ENCODE data around the gene PCCA. TPM values are rescaled to one million over a fixed set of nuclear protein-coding genes. Genes with fewer than 3 reads are reported as not detected.

Gene PCCA
- total and polyA plus RNA-seq, 2 donors (not counting 3 experiments of a cell fraction or from before 2014, with no cell fraction given): 5.7 to 20.2 TPM

DNA sequence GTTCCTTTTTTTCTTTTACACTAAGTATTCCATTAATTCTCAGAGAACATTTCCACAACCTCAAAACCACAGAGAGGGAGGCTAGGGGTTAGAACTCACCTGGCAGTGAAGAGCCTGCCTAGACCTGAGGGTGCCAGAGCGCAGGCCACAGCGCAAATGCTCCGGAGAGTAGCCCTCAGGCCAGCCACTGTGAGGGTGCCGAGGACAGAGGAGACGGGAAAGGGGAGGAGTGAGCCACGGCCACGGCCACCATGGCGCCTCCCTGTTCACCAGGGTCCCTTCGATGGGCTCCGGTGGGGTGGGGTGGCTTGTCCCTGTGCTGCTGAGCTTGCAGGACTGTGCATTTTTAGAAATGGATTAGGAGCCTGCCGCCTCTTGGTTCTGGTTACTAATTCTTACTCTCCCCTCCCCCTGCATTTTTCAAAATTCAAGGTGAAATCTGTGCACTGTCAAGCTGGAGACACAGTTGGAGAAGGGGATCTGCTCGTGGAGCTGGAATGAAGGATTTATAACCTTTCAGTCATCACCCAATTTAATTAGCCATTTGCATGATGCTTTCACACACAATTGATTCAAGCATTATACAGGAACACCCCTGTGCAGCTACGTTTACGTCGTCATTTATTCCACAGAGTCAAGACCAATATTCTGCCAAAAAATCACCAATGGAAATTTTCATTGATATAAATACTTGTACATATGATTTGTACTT lies 440.9 kb downstream of the PCCA start:
- CTCF ChIA-PET: no interaction called here
- H3K27ac ChIP-seq (ENCODE audit: insufficient read depth, low read depth, low read length): no peak overlapping the region
- no peak for TF ChIP-seq GATA2 (IDR thresholded peaks at IDR 0.05; ENCODE audit: insufficient read depth, insufficient read length, low read depth, low read length)
- no peak for TF ChIP-seq POLR2AphosphoS5 (IDR thresholded peaks at IDR 0.05; ENCODE audit: insufficient read depth, low read depth, low read length)
- no peak for TF ChIP-seq FOS (IDR thresholded peaks at IDR 0.05; ENCODE audit: borderline replicate concordance, insufficient read depth, low read length)
- TF ChIP-seq MYC (IDR thresholded peaks at IDR 0.05; ENCODE audit: low read depth, low read length): no peak
- no peak for TF ChIP-seq CTCF (IDR thresholded peaks at IDR 0.05; ENCODE audit: extremely low read depth in 1 of 2, insufficient read depth in 1 of 2, low read depth in 1 of 2, low read length in 2 of 2)
- TF ChIP-seq, protein P1, sequence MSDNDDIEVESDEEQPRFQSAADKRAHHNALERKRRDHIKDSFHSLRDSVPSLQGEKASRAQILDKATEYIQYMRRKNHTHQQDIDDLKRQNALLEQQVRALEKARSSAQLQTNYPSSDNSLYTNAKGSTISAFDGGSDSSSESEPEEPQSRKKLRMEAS (IDR thresholded peaks at IDR 0.05; ENCODE audit: insufficient read depth, insufficient read length): no peak
- no peak for TF ChIP-seq POLR2A (IDR thresholded peaks at IDR 0.05; ENCODE audit: low read depth, low read length)
- TF ChIP-seq JUN (IDR thresholded peaks at IDR 0.05; ENCODE audit: borderline replicate concordance, insufficient read depth, insufficient read length, low read depth): no peak
- no peak for TF ChIP-seq EZH2 (IDR thresholded peaks at IDR 0.05; ENCODE audit: borderline replicate concordance, low read depth, low read length, severe bottlenecking)
- intact Hi-C loops (cut with micrococcal nuclease): no loop called here
- peaks cover 0 to 4% of the 10 kb centered on the region in 2 experiments for H3K36me3 ChIP-seq (ENCODE audit: control insufficient read depth in 2 of 2, extremely low read depth in 1 of 2, insufficient read depth in 2 of 2, low read length in 2 of 2)
- H3K4me3 ChIP-seq (replicated peaks in 1 of 3; ENCODE audit: insufficient read depth in 1 of 3, low read depth in 1 of 3, low read length in 3 of 3): no peak overlapping the region
- H3K9me3 ChIP-seq (replicated peaks; ENCODE audit: control insufficient read depth, insufficient read depth, low read length): no peaks in the 10 kb centered on the region
- POLR2A ChIA-PET: no interaction called here
- H3K27me3 ChIP-seq (ENCODE audit: control insufficient read depth in 2 of 2, insufficient read depth in 2 of 2, low read length in 2 of 2): no peaks in the 10 kb centered on the region
- H3K9ac ChIP-seq (replicated peaks; ENCODE audit: extremely low read depth, insufficient read depth, low read length): no peak overlapping the region
- no peaks in the 10 kb centered on the region for H3K4me1 ChIP-seq (ENCODE audit: control insufficient read depth, extremely low read depth, insufficient read depth, low read length)
- H4K20me1 ChIP-seq (replicated peaks; ENCODE audit: control insufficient read depth, extremely low read depth, insufficient read depth, low read length): no peaks in the 10 kb centered on the region
- no peak overlapping the region for H3K4me2 ChIP-seq (ENCODE audit: insufficient read depth, low read length)
- H3K79me2 ChIP-seq (ENCODE audit: control insufficient read depth, insufficient read depth, low read length): no peaks in the 10 kb centered on the region
- dilution Hi-C loops (cut with MboI; ENCODE audit: extremely low pct_ligation_motif_present, low sequenced_read_pairs): no loop called here
- no peaks in the 10 kb centered on the region for H3K9me1 ChIP-seq (replicated peaks; ENCODE audit: control insufficient read depth, extremely low read depth, insufficient read depth, low read length)
- DNase-seq (ENCODE audit: low read depth, low spot score) (no peak), FAIRE-seq (no peak)
- BruUV-seq (replicated peaks): no TSS peak
- H2AFZ ChIP-seq (ENCODE audit: low read depth, low read length): no peak overlapping the region
